NOMO-1 treated with DMSO at 0.1 percent for 48 hours (cell line): ENCODE data around the gene C15orf39.
A peak's percentile ranks its signal among the peaks of the same experiment; 100 is the strongest.

Source experiments
- DNase-seq: peaks from one replicate; lab custom pipeline; 2025; ENCODE audit not compliant: unreplicated experiment; lab: John Stamatoyannopoulos, UW

The C15orf39 gene

GRCh38 chr15:75171408-75171807, 30.3 kb upstream of the C15orf39 start:
- DNase-seq = peak; percentile 45

- DNase-seq = no peak
Observed at GRCh38 chr15:75172284-75172820, 29.3 kb upstream of the C15orf39 start.

GRCh38 chr15:75174102-75174501, 27.6 kb upstream of the C15orf39 start:
- no peak for DNase-seq

GRCh38 chr15:75174729-75175128, 27.0 kb upstream of the C15orf39 start:
- DNase-seq = no peak

- DNase-seq = no peak
Observed at GRCh38 chr15:75176396-75176761, 25.3 kb upstream of the C15orf39 start.

- DNase-seq = no peak
Observed at GRCh38 chr15:75177360-75178071, 24.2 kb upstream of the C15orf39 start.

- DNase-seq = peak; percentile 58
Observed at GRCh38 chr15:75178171-75178937, 23.3 kb upstream of the C15orf39 start.

GRCh38 chr15:75178938-75179745, 22.5 kb upstream of the C15orf39 start:
- DNase-seq = no peak

- no peak for DNase-seq
Observed at GRCh38 chr15:75179746-75180140, 21.9 kb upstream of the C15orf39 start.

GRCh38 chr15:75181780-75182179, 19.9 kb upstream of the C15orf39 start:
- no peak for DNase-seq

GRCh38 chr15:75182187-75183131, 19.2 kb upstream of the C15orf39 start:
- DNase-seq = no peak

GRCh38 chr15:75185271-75186029, 16.2 kb upstream of the C15orf39 start:
- no peak for DNase-seq

- no peak for DNase-seq
Observed at GRCh38 chr15:75186044-75186443, 15.6 kb upstream of the C15orf39 start.

GRCh38 chr15:75188499-75188898, 13.2 kb upstream of the C15orf39 start:
- no peak for DNase-seq

- no peak for DNase-seq
Observed at GRCh38 chr15:75191235-75191634, 10.4 kb upstream of the C15orf39 start.

- no peak for DNase-seq
Observed at GRCh38 chr15:75192307-75192706, 9.4 kb upstream of the C15orf39 start.

GRCh38 chr15:75193272-75193671, 8.4 kb upstream of the C15orf39 start:
- DNase-seq = no peak

GRCh38 chr15:75193976-75194375, 7.7 kb upstream of the C15orf39 start:
- peak; percentile 55 for DNase-seq

GRCh38 chr15:75194397-75194796, 7.3 kb upstream of the C15orf39 start:
- no peak for DNase-seq
